ENCODE measurements around the gene XPC.

Gene XPC

DNA sequence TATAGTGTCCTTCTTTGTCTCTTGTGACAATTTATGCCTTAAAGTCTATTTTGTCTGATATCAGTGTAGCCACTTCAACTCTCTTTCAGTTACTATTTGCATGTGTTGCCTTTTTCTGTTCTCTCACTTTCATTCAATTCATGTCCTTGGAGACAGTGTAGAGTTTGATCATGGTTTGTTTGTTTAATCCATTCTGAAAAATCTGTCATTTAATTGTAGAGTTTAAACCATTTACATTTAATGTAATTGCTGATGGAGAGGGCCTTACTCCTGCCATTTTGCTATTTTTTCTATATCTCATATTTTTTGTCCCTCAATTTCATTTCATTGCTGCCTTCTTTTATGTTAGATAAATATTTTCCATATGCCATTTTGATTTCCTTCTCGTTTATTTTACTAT is 42.5 kb upstream of the XPC start:
- Histone ChIP-seq H3K9ac (ENCODE audit: low read length) (no peak overlapping the region), H3K79me2 (ENCODE audit: insufficient read depth, low read length) (no peaks in the 10 kb centered on the region), H4K20me1 (ENCODE audit: insufficient read depth, low read length) (no peaks in the 10 kb centered on the region), H3K4me2 (ENCODE audit: low read length) (no peak overlapping the region), H3F3A (ENCODE audit: insufficient read depth, low read length) (no peaks in the 10 kb centered on the region), H3K27me3 (ENCODE audit: insufficient read depth, low read length) (no peaks in the 10 kb centered on the region), H3K9me3 (ENCODE audit: low read length) (peaks cover 4% of the 10 kb centered on the region; the same call in 1 of the 2 replicates), H3K9me2 (ENCODE audit: low read depth, low read length) (no peaks in the 10 kb centered on the region), H2AFZ (ENCODE audit: low read length) (no peak overlapping the region), H3K27ac (ENCODE audit: low read depth, low read length, poor library complexity, severe bottlenecking) (no peak overlapping the region), H3K36me3 (ENCODE audit: insufficient read depth, low read length) (no peaks in the 10 kb centered on the region; the same call in 1 of the 2 replicates), H3K4me3 (ENCODE audit: low read depth, low read length, poor library complexity, severe bottlenecking) (no peak overlapping the region), H3K4me1 (ENCODE audit: insufficient read depth, low read length, severe bottlenecking) (peaks cover 5% of the 10 kb centered on the region)
- TF ChIP-seq CTCF (IDR thresholded peaks at IDR 0.05; ENCODE audit: low read length) (no peak), EZH2 (IDR thresholded peaks at IDR 0.05; ENCODE audit: borderline replicate concordance, low read length) (no peak)

DNA sequence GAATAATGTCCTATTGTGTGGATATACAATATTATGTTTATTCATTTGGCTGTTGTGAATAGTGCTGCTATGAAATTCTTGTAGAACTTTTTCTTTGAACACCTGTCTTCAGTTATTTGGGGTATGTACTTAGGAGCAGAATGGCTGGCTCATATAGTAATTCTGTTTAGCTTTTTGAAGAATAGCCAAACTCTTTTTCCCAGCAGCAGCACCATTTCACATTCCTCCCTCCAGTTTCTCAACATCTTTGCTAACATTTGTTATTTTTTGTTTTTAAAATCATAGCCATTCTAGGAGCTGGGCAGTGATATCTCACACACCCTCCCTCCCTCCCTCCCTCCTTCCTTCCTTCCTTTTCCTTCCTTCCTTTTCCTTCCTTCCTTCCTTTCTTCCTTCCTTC is 40.0 kb upstream of the XPC start:
- no peaks in the 10 kb centered on the region for H3K4me1 ChIP-seq (ENCODE audit: insufficient read depth, low read length, severe bottlenecking)
- H3K9me2 ChIP-seq (ENCODE audit: low read depth, low read length), result no peaks in the 10 kb centered on the region
- no peaks in the 10 kb centered on the region; the same call in 1 of the 2 replicates for H3K36me3 ChIP-seq (ENCODE audit: insufficient read depth, low read length)
- no peaks in the 10 kb centered on the region for H3K79me2 ChIP-seq (ENCODE audit: insufficient read depth, low read length)
- no peaks in the 10 kb centered on the region for H3K27me3 ChIP-seq (ENCODE audit: insufficient read depth, low read length)
- no peaks in the 10 kb centered on the region for H3F3A ChIP-seq (ENCODE audit: insufficient read depth, low read length)
- peaks cover 4% of the 10 kb centered on the region; the same call in 1 of the 2 replicates for H3K9me3 ChIP-seq (ENCODE audit: low read length)
- no peak overlapping the region for H3K4me2 ChIP-seq (ENCODE audit: low read length)
- no peak overlapping the region for H3K27ac ChIP-seq (ENCODE audit: low read depth, low read length, poor library complexity, severe bottlenecking)
- TF ChIP-seq CTCF (IDR thresholded peaks at IDR 0.05; ENCODE audit: low read length) (no peak), EZH2 (IDR thresholded peaks at IDR 0.05; ENCODE audit: borderline replicate concordance, low read length) (no peak)
- no peak overlapping the region for H2AFZ ChIP-seq (ENCODE audit: low read length)
- no peaks in the 10 kb centered on the region for H4K20me1 ChIP-seq (ENCODE audit: insufficient read depth, low read length)
- H3K4me3 ChIP-seq (ENCODE audit: low read depth, low read length, poor library complexity, severe bottlenecking), result no peak overlapping the region
- no peak overlapping the region for H3K9ac ChIP-seq (ENCODE audit: low read length)

GRCh38 chr3:14216257-14217048 is 38.1 kb upstream of the XPC start:
- TF ChIP-seq CTCF (IDR thresholded peaks at IDR 0.05; ENCODE audit: low read length) (peak; percentile 35), EZH2 (IDR thresholded peaks at IDR 0.05; ENCODE audit: borderline replicate concordance, low read length) (no peak)
- H3K9ac ChIP-seq (ENCODE audit: low read length), result no peak overlapping the region
- no peak overlapping the region for H2AFZ ChIP-seq (ENCODE audit: low read length)
- H3K9me3 ChIP-seq (ENCODE audit: low read length), result peaks cover 4% of the 10 kb centered on the region; the same call in 1 of the 2 replicates
- no peak overlapping the region; the same call in 1 of the 2 replicates for H3K4me2 ChIP-seq (ENCODE audit: low read length)
- no peaks in the 10 kb centered on the region for H4K20me1 ChIP-seq (ENCODE audit: insufficient read depth, low read length)
- H3K9me2 ChIP-seq (ENCODE audit: low read depth, low read length), result no peaks in the 10 kb centered on the region
- H3K27ac ChIP-seq (ENCODE audit: low read depth, low read length, poor library complexity, severe bottlenecking), result no peak overlapping the region
- no peaks in the 10 kb centered on the region for H3K27me3 ChIP-seq (ENCODE audit: insufficient read depth, low read length)
- no peaks in the 10 kb centered on the region for H3K79me2 ChIP-seq (ENCODE audit: insufficient read depth, low read length)
- no peaks in the 10 kb centered on the region for H3K4me1 ChIP-seq (ENCODE audit: insufficient read depth, low read length, severe bottlenecking)
- H3F3A ChIP-seq (ENCODE audit: insufficient read depth, low read length), result no peaks in the 10 kb centered on the region
- no peak overlapping the region for H3K4me3 ChIP-seq (ENCODE audit: low read depth, low read length, poor library complexity, severe bottlenecking)
- H3K36me3 ChIP-seq (ENCODE audit: insufficient read depth, low read length), result no peaks in the 10 kb centered on the region; the same call in 1 of the 2 replicates
